ENCODE data around the gene MEGF11.

The MEGF11 gene

GRCh38 chr15:66211670-66212562 is 41.6 kb downstream of the MEGF11 start:
- no peak for DNase-seq

DNA sequence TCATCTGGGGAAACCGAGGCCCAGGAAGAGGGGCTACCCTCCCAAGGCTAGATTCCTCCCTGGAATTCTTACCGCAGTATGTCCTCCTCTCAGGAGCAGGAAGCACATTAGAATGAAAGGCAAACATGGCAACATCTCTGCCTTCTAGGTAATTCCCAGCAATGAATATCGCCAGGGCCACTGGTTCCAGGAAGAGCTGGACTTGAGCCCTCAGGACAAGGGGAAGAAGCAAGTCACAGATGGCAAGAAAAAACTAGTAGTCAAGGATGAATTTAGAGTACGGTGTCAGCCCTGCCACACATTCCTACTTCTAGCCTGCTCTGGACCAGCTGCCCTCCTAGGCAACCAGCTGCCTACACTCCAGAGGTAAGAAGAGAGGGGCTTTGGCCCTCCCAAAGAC is 42.9 kb downstream of the MEGF11 start:
- DNase-seq: no peak

- DNase-seq: no peak
Observed at GRCh38 chr15:66198757-66199156, 54.8 kb downstream of the MEGF11 start.

- no peak for DNase-seq
Observed at GRCh38 chr15:66196602-66197001, 56.9 kb downstream of the MEGF11 start.

GRCh38 chr15:66195621-66196230 is 57.8 kb downstream of the MEGF11 start:
- no peak for DNase-seq

DNA sequence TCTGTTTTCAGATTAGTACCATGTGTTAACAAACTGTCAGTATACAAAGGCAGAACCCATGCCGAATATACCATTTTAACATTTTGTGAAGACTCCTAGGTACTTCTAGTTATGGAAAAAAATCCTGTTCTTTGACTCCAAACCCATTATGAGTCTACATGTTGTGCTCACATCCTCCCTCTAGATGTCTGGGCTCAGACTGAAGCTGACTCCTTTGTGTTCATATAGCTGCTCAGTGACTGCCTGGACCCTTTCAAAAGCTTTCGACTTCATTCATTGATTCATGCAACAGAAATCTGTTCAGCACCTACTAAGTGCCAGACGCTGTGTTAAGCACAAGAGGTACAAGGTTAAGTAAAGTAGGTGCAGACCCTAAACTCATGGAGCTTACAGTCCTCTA is 60.5 kb downstream of the MEGF11 start:
- no peak for DNase-seq

DNA sequence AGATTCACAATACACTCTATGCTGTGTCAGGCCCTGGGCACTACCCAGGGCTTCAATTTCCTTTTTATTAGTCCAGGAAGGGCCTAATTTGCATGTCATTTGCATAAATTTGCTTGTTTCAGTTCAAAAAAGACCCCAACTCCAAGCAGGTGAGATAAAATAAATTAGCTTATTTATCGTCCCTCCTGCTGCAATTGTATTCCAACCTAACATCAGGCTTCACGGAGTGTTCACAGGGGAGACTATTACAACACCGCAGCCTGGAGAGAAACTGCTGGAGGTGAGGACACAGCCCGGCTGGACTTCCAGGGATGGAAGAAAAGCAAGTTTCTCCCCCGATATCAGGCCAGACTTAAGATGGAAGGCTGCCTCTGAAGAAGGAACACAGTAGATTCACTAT is 62.8 kb downstream of the MEGF11 start:
- DNase-seq: no peak

DNA sequence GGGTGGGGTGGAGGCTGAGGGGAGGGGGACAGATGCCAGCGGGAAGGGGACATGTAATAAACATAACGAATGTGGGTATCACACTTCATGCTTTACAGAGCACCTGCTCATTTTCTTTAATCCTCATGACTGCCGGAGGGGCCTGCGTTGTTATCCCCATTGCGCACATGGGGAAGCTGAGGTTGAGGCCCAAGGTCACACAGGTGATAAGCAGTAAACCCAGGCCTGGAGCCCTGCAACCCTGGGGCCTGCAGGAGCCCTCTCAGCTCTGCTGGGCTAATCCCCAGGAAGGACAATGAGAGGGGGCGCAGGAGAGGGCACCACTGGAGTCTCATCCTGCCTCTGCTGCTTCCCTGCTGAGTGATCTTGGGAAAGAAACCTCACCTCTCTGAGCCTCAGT is 64.3 kb downstream of the MEGF11 start:
- DNase-seq: no peak

- peak; percentile 18 for DNase-seq
Observed at GRCh38 chr15:66188464-66188863, 65.1 kb downstream of the MEGF11 start.

GRCh38 chr15:66187271-66187670 is 66.3 kb downstream of the MEGF11 start:
- no peak for DNase-seq

DNA sequence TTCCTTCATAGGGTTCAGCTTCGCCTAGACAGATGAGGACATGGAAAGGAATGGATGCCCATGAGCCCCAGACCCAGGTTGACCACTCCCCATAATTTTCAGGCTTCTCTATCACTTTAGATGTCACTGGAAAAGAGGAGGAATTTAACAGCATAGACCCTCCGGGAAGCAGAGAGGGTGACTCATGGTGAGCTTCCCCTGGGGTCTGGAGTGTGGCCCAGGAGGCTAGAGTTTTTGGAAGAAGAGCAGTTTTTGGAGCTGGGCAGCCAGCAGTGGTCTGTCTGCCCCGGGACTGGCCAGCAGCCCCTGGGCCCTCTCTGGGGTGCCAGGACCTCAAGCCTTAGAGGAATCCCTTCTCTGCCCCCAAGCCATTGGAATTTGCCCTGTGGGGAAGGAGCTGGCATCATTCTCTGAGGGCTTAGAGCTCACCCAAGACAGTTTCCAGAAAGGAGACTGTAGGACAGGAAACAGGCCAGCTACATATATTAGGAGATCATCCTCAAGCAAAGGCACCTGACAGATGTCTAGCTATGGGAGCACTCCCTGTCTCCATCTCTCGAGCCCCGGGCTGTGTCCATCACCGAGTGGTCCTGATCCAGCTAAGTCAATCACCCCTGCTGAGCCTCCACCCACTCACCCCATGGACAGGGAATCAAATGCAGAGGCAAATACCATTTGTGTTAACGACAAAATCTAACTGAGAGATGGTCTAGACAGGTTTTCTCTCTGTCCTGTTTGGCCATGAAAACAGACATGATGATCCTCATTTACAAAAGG is 67.3 kb downstream of the MEGF11 start:
- DNase-seq: no peak

GRCh38 chr15:66184936-66185790 is 68.4 kb downstream of the MEGF11 start:
- DNase-seq: no peak

DNA sequence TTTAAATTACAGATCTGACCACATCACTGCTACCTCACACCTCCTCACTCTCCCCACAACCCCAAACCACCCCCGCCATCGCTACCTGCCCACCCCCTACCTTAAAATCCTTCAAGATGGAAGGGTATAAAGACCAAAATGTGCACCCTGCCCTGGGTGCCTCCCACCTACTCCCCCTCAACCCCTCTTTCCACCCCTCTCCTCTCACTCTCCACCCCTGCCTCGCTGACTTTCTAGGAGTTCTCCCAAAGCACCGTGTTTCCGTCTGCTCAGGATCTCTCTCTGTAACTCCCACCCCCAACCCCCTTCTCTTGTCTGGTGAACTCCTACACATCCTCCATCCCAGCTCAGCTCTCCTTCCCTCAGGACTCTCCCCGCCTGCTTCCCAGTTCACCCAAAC is 69.1 kb downstream of the MEGF11 start:
- no peak for DNase-seq

DNA sequence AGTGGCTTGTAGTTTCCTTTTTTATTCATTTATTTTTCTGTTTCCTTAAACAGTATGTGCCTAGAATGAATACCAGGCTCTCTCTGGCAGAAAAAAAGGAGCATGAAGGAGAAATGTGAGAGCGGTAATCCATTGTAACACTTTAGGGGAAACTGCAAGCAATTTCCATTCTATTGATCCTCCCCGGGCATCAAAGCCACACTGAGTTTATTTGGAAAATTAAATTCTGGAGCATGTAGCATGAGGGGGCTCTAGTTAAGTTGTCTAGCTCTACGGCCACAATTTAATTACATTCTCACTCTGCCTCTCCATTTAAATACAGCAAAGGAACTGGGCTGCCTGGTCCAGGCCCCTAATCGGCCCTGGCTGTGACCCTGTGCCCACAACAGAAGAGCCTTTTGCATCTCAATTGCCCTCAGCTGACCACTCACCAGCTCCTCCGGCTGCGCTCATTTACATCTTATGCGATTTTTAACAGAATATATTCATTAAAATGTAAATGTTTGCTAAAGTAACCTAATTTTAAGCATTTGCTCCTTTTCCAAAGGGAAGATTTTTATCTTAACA is 72.9 kb downstream of the MEGF11 start:
- no peak for DNase-seq

GRCh38 chr15:66178531-66178910 is 75.0 kb downstream of the MEGF11 start:
- no peak for DNase-seq

DNA sequence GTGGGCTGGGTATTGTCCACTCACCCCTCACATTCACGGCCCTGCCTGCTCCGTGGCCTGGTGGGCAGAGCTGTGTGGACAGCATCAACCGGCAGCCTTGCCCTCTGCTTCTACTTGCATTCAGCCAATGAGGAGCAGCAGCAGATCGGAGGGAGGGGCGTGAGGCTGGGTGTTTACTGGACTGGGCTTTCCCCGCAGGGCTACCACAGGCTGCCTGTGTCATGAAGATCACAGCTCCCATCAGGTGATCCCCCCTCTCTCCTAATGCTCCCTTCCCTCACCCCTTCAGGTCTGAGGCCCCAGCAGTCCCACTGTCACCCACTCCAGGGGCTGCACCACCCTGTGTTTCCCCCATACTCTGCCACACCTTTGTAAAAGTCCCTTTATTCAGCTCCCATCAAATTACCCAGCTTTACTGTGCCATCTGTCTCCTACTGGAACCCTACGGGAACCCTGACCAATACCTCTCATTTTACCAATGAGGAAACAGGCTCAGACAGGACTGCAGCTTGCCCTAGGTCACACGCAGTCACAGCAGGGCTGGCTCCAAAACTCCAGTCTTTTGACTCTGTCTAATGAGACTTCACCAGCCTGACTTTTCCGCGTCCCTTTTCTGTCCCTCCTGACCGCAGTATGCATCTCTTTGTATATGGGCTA is 81.1 kb downstream of the MEGF11 start:
- DNase-seq: no peak

DNA sequence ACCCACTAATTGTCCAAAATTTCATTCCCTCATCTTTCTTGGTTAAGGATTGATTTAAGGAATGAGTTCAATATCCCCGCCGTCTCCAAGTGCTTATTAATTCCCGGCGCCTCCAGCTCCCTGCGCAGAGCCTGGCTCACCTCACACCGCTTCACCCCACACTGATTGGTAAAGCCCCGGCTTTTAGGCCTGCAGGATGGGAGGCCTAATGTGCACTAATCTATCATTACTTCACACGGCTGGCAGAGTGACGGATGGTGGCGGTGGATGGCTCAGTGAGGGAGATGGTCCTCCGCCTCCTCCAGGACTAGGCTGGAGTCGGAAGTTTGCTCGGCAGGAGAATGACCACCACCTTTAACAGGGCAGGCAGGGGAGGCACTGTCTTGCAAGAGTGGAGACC is 81.7 kb downstream of the MEGF11 start:
- no peak for DNase-seq

- no peak for DNase-seq
Observed at GRCh38 chr15:66170716-66171115, 82.8 kb downstream of the MEGF11 start.

GRCh38 chr15:66170042-66170441 is 83.5 kb downstream of the MEGF11 start:
- DNase-seq: no peak

GRCh38 chr15:66169625-66170024 is 83.9 kb downstream of the MEGF11 start:
- no peak for DNase-seq

GRCh38 chr15:66169023-66169422 is 84.5 kb downstream of the MEGF11 start:
- no peak for DNase-seq

DNA sequence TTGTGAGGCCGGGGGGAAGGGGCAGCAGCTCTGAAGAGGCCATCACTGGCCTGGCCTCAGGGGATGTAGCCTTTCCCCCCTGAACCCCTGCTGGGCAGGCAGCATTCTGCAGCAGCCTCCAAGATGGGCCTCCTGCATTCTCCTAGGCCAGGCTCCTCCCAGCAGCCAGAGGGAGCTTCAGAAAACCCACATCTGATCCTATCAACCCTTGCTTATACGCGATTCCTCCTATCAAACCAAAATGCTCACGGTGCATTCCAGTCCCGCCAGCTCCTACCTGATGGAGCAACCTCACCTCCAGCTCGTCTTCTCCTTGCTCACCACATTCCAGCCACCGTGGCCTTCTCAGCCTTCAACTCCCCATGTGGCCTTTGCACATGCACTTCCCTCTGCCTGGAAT is 85.7 kb downstream of the MEGF11 start:
- DNase-seq: no peak

Data from SHP77 treated with DMSO at 0.1 percent for 48 hours (cell line).